IPS-NIHi7 (cell line): ENCODE measurements around the gene RFX5.
"Not testable (repeated sequence)": the region's sequence is repeated elsewhere in the genome, so short reads cannot be mapped to it uniquely, and the experiment has no call there.

Experiments used
- DNase-seq: peaks from one replicate; pipeline ENCODE4 v3.0.0; 2012; ENCODE audit warnings: mixed read lengths; ENCODE audit errors: extremely low spot score

Gene RFX5

GRCh38 chr1:151362308-151363155, 15.5 kb upstream of the RFX5 start:
- DNase-seq = no peak

GRCh38 chr1:151361883-151362282, 14.8 kb upstream of the RFX5 start:
- DNase-seq = no peak

GRCh38 chr1:151356696-151357095, 9.6 kb upstream of the RFX5 start:
- no peak for DNase-seq

- DNase-seq = no peak
Observed at GRCh38 chr1:151352021-151352718, 5.1 kb upstream of the RFX5 start.

GRCh38 chr1:151350323-151350722, 3.3 kb upstream of the RFX5 start:
- not testable (repeated sequence) for DNase-seq

GRCh38 chr1:151347523-151348246, 633 bp upstream of the RFX5 start:
- no peak for DNase-seq

GRCh38 chr1:151346082-151346768, 827 bp downstream of the RFX5 start:
- DNase-seq = no peak

- DNase-seq = no peak
Observed at GRCh38 chr1:151344291-151344690, 2.8 kb downstream of the RFX5 start.

- DNase-seq = no peak
Observed at GRCh38 chr1:151343587-151343986, 3.5 kb downstream of the RFX5 start.

GRCh38 chr1:151342569-151342968, 4.5 kb downstream of the RFX5 start:
- DNase-seq = no peak

- no peak for DNase-seq
Observed at GRCh38 chr1:151342021-151342420, 5.0 kb downstream of the RFX5 start.

GRCh38 chr1:151340870-151341754, 5.9 kb downstream of the RFX5 start:
- DNase-seq = peak; percentile 71

GRCh38 chr1:151336556-151336955, 10.5 kb downstream of the RFX5 start:
- DNase-seq = no peak

- no peak for DNase-seq
Observed at GRCh38 chr1:151334822-151335221, 12.2 kb downstream of the RFX5 start.

- DNase-seq = peak; percentile 41
Observed at GRCh38 chr1:151327903-151328674, 19.0 kb downstream of the RFX5 start.

- peak; percentile 98 for DNase-seq
Observed at GRCh38 chr1:151327223-151327902, 19.7 kb downstream of the RFX5 start, which contains the start of gene PI4KB. Gene PI4KB, minus strand, starts transcription at chr1:151327416. Its CDS starts 10,935 bp downstream, at chr1:151316481.

- DNase-seq = peak; percentile 61
Observed at GRCh38 chr1:151326619-151327222, 20.3 kb downstream of the RFX5 start.

GRCh38 chr1:151325646-151326429, 21.2 kb downstream of the RFX5 start:
- DNase-seq = no peak
